ENCODE measurements around the gene HSPBP1.

Gene HSPBP1

GRCh38 chr19:55229145-55229788 is 50.6 kb downstream of the HSPBP1 start:
- H3K9me3 ChIP-seq (ENCODE audit: severe bottlenecking) = no peaks in the 10 kb centered on the region
- DNase-seq (ENCODE audit: low spot score) (no peak), ATAC-seq (ENCODE audit: low read depth) (no peak)
- no peak for TF ChIP-seq CTCF (IDR thresholded peaks at IDR 0.05; ENCODE audit: poor library complexity, severe bottlenecking)
- H3K4me1 ChIP-seq (ENCODE audit: insufficient read depth, poor library complexity, severe bottlenecking) = no peaks in the 10 kb centered on the region
- H3K27ac ChIP-seq (ENCODE audit: poor library complexity, severe bottlenecking) = no peak overlapping the region
- H3K36me3 ChIP-seq (ENCODE audit: low read depth) = peaks cover 41% of the 10 kb centered on the region
- no peak overlapping the region for H3K4me3 ChIP-seq (ENCODE audit: severe bottlenecking)
- no peaks in the 10 kb centered on the region for H3K27me3 ChIP-seq (ENCODE audit: insufficient read depth, poor library complexity, severe bottlenecking)

- Histone ChIP-seq H3K36me3 (ENCODE audit: low read depth) (peaks cover 33% of the 10 kb centered on the region), H3K4me3 (ENCODE audit: severe bottlenecking) (no peak within 1 kb of the TSS), H3K27me3 (ENCODE audit: insufficient read depth, poor library complexity, severe bottlenecking) (no peaks in the 10 kb centered on the region), H3K9me3 (ENCODE audit: severe bottlenecking) (no peaks in the 10 kb centered on the region), H3K27ac (ENCODE audit: poor library complexity, severe bottlenecking) (no peak within 1 kb of the TSS), H3K4me1 (ENCODE audit: insufficient read depth, poor library complexity, severe bottlenecking) (no peaks in the 10 kb centered on the region)
- no peak for TF ChIP-seq CTCF (IDR thresholded peaks at IDR 0.05; ENCODE audit: poor library complexity, severe bottlenecking)
- no peak for ATAC-seq (ENCODE audit: low read depth)
- no peak for DNase-seq (ENCODE audit: low spot score)
Measured at GRCh38 chr19:55228403-55229031, 51.4 kb downstream of the HSPBP1 start, which contains the start of gene TMEM86B. TMEM86B (minus strand) TSS chr19:55228763; CDS start chr19:55228741, 22 bp downstream.

- Histone ChIP-seq H3K36me3 (ENCODE audit: low read depth) (peaks cover 28% of the 10 kb centered on the region), H3K4me1 (ENCODE audit: insufficient read depth, poor library complexity, severe bottlenecking) (no peaks in the 10 kb centered on the region), H3K27ac (ENCODE audit: poor library complexity, severe bottlenecking) (no peak overlapping the region), H3K4me3 (ENCODE audit: severe bottlenecking) (no peak overlapping the region), H3K27me3 (ENCODE audit: insufficient read depth, poor library complexity, severe bottlenecking) (no peaks in the 10 kb centered on the region), H3K9me3 (ENCODE audit: severe bottlenecking) (no peaks in the 10 kb centered on the region)
- no peak for ATAC-seq (ENCODE audit: low read depth)
- TF ChIP-seq CTCF (IDR thresholded peaks at IDR 0.05; ENCODE audit: poor library complexity, severe bottlenecking) = no peak
- DNase-seq (ENCODE audit: low spot score) = no peak
Measured at GRCh38 chr19:55228015-55228391, 51.9 kb downstream of the HSPBP1 start.

GRCh38 chr19:55227241-55228014 is 52.5 kb downstream of the HSPBP1 start:
- Histone ChIP-seq H3K27ac (ENCODE audit: poor library complexity, severe bottlenecking) (no peak overlapping the region), H3K36me3 (ENCODE audit: low read depth) (peaks cover 23% of the 10 kb centered on the region)

More at GRCh38 chr19:55227241-55228014, 52.5 kb downstream of the HSPBP1 start:
- no peaks in the 10 kb centered on the region for H3K9me3 ChIP-seq (ENCODE audit: severe bottlenecking)
- no peak for DNase-seq (ENCODE audit: low spot score)
- no peak overlapping the region for H3K4me3 ChIP-seq (ENCODE audit: severe bottlenecking)
- no peaks in the 10 kb centered on the region for H3K4me1 ChIP-seq (ENCODE audit: insufficient read depth, poor library complexity, severe bottlenecking)
- no peaks in the 10 kb centered on the region for H3K27me3 ChIP-seq (ENCODE audit: insufficient read depth, poor library complexity, severe bottlenecking)
- ATAC-seq (ENCODE audit: low read depth) = peak; percentile 8; the same call in 1 of the 3 replicates
- no peak for TF ChIP-seq CTCF (IDR thresholded peaks at IDR 0.05; ENCODE audit: poor library complexity, severe bottlenecking)
